ENCODE data around the gene UBQLN4.

UBQLN4 gene

DNA sequence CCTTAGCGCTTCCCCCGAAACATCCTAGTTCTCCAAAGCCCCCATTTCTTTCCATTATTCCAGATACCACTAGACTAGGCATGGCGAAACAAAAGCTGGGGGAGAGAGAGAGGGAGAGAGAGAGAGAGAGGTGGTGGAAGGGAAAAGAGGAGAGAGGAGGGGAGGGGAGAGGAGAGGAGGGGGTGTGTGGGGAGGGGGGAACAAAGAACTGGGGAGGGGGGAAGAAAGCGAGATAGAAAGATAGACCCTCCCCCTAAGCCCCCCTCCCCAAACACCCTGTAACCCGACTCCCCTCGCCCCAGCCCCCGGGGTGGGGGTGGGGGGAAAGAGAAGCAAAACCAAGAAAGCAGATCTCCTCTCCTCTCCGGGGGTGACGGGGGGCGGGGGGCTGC lies 28.3 kb upstream of the UBQLN4 start:
- no peak for TF ChIP-seq CREB1 (IDR thresholded peaks at IDR 0.05; ENCODE audit: low read depth)
- TF ChIP-seq YY1 (IDR thresholded peaks at IDR 0.05; ENCODE audit: low read depth) = no peak
- TF ChIP-seq EGR1 (IDR thresholded peaks at IDR 0.05) = no peak
- no peak for TF ChIP-seq RAD21 (IDR thresholded peaks at IDR 0.05; ENCODE audit: low read depth)

GRCh38 chr1:156081180-156081916 lies 27.8 kb upstream of the UBQLN4 start:
- TF ChIP-seq EGR1 (IDR thresholded peaks at IDR 0.05) (no peak), CREB1 (IDR thresholded peaks at IDR 0.05; ENCODE audit: low read depth) (no peak), FOXM1 (IDR thresholded peaks at IDR 0.05; ENCODE audit: borderline replicate concordance, low read depth) (no peak), TAF1 (IDR thresholded peaks at IDR 0.05; ENCODE audit: low read depth) (no peak), YY1 (IDR thresholded peaks at IDR 0.05; ENCODE audit: low read depth) (no peak), ZBTB7A (IDR thresholded peaks at IDR 0.05; ENCODE audit: low read depth) (no peak), TEAD4 (IDR thresholded peaks at IDR 0.05) (no peak), RAD21 (IDR thresholded peaks at IDR 0.05; ENCODE audit: low read depth) (no peak)
- TF ChIP-seq, protein P1, sequence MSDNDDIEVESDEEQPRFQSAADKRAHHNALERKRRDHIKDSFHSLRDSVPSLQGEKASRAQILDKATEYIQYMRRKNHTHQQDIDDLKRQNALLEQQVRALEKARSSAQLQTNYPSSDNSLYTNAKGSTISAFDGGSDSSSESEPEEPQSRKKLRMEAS (IDR thresholded peaks at IDR 0.05) = peak; percentile 80

GRCh38 chr1:156080863-156081179 lies 27.2 kb upstream of the UBQLN4 start:
- no peak for TF ChIP-seq EGR1 (IDR thresholded peaks at IDR 0.05)
- no peak for TF ChIP-seq YY1 (IDR thresholded peaks at IDR 0.05; ENCODE audit: low read depth)

DNA sequence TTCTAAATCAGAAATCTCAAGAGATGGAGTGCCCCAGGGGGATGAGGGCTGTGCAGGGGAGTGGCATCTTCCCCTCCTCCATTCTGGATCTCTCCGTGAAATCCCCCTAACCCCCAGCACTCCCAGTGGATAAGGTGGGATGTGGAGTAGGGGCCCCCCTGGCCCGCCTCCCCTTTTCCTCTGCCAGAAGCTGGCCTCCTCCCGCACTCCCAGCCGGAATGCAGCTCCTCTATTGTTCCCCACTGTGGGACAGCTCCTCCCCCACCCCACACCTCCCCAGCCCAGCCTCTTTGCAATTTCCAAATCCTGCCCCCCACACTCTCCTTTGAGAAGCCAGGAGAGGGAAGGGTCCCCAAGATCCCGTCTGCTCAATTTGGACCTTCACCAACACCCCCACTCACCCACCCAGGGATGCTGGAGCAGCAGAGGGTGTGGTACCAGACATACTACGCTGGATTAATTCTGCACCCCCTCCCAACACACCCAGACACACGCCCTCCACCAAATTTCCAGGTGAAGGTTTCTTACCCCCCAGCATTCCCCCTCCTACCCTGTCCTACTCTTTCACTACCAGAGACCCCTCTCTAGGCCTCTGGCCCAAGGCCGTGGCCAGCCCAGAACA lies 26.8 kb upstream of the UBQLN4 start:
- no peak for TF ChIP-seq TAF1 (IDR thresholded peaks at IDR 0.05; ENCODE audit: low read depth)
- TF ChIP-seq NFIC (IDR thresholded peaks at IDR 0.05) = no peak
- no peak for TF ChIP-seq CREB1 (IDR thresholded peaks at IDR 0.05; ENCODE audit: low read depth)
- no peak for TF ChIP-seq RAD21 (IDR thresholded peaks at IDR 0.05; ENCODE audit: low read depth)
- TF ChIP-seq EP300 (IDR thresholded peaks at IDR 0.05; ENCODE audit: borderline replicate concordance) = no peak
- TF ChIP-seq ZBTB7A (IDR thresholded peaks at IDR 0.05; ENCODE audit: low read depth) = no peak
- no peak for TF ChIP-seq REST (IDR thresholded peaks at IDR 0.05; ENCODE audit: low read depth)
- TF ChIP-seq TEAD4 (IDR thresholded peaks at IDR 0.05) = no peak
- TF ChIP-seq, protein P2, sequence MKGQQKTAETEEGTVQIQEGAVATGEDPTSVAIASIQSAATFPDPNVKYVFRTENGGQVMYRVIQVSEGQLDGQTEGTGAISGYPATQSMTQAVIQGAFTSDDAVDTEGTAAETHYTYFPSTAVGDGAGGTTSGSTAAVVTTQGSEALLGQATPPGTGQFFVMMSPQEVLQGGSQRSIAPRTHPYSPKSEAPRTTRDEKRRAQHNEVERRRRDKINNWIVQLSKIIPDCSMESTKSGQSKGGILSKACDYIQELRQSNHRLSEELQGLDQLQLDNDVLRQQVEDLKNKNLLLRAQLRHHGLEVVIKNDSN (IDR thresholded peaks at IDR 0.05) = no peak
- TF ChIP-seq TCF12 (IDR thresholded peaks at IDR 0.05; ENCODE audit: low read depth) = no peak
- TF ChIP-seq, protein P1 (IDR thresholded peaks at IDR 0.05) = no peak
- no peak for TF ChIP-seq YY1 (IDR thresholded peaks at IDR 0.05; ENCODE audit: low read depth)

DNA sequence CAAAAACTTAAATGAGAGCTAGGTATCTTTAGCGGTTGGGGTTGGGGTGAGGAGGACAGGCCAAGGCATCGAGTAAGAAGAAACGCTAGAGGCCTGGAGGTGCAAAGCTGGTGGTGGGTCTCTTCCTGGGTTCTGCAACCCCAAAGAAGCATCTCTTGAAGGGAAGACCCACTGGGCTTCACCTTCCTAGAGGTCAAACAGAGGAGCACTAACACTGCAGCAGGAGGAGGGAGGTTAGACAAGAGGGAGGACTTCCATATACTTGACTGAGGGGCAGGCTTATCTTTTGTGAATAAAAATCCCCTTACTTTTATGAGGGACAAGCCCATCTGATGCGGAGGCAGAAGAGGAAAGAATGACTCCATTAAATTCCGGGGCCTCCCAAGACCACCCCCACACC lies 26.2 kb upstream of the UBQLN4 start:
- TF ChIP-seq CEBPB (IDR thresholded peaks at IDR 0.05) (no peak), TCF12 (IDR thresholded peaks at IDR 0.05; ENCODE audit: low read depth) (no peak), REST (IDR thresholded peaks at IDR 0.05; ENCODE audit: low read depth) (no peak), FOXM1 (IDR thresholded peaks at IDR 0.05; ENCODE audit: borderline replicate concordance, low read depth) (no peak), RAD21 (IDR thresholded peaks at IDR 0.05; ENCODE audit: low read depth) (no peak), TAF1 (IDR thresholded peaks at IDR 0.05; ENCODE audit: low read depth) (no peak), NFIC (IDR thresholded peaks at IDR 0.05) (no peak)

DNA sequence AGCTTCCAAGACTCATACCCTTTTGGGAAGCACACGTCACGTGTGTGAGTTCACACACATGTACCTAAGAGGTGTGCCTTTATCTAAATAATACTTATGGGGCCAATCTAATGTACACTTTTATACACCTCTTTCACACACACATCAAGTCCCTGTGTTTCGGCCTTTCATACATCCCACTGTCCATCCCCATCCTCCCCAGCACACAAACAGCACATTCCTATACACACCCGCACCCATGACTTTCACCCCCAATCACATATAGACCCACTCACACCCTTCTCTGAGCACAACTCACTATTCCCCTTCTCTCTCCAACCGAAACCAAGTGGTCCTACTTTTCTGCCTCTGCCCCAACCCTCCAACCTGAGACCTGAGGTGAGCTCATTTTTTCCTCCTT lies 25.1 kb upstream of the UBQLN4 start:
- TF ChIP-seq YY1 (IDR thresholded peaks at IDR 0.05; ENCODE audit: low read depth) (no peak), FOXM1 (IDR thresholded peaks at IDR 0.05; ENCODE audit: borderline replicate concordance, low read depth) (no peak), RAD21 (IDR thresholded peaks at IDR 0.05; ENCODE audit: low read depth) (no peak), TEAD4 (IDR thresholded peaks at IDR 0.05) (no peak), NFIC (IDR thresholded peaks at IDR 0.05) (no peak), TCF12 (IDR thresholded peaks at IDR 0.05; ENCODE audit: low read depth) (no peak)
- TF ChIP-seq, protein P1 (IDR thresholded peaks at IDR 0.05) = no peak

DNA sequence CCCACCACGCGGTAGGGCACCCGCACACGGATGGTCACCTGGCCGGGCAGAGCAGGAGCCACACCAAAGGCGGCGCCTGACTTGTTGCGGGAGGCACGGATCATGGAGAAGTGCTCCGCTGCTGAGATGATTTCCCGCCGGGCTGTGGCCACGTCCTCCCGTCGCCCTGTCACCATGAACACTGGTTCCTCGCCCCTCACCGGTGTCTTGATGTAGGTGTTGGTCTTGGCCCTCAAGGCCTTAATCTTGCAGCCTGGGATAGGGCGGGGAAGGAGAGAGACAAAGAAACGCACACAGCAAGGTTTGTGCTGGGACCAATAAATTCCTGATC lies 23.8 kb upstream of the UBQLN4 start:
- TF ChIP-seq TCF12 (IDR thresholded peaks at IDR 0.05; ENCODE audit: low read depth) (no peak), CREB1 (IDR thresholded peaks at IDR 0.05; ENCODE audit: low read depth) (no peak), RAD21 (IDR thresholded peaks at IDR 0.05; ENCODE audit: low read depth) (no peak), NFIC (IDR thresholded peaks at IDR 0.05) (no peak), EGR1 (IDR thresholded peaks at IDR 0.05) (no peak), TAF1 (IDR thresholded peaks at IDR 0.05; ENCODE audit: low read depth) (no peak), FOXM1 (IDR thresholded peaks at IDR 0.05; ENCODE audit: borderline replicate concordance, low read depth) (no peak), REST (IDR thresholded peaks at IDR 0.05; ENCODE audit: low read depth) (no peak)
- TF ChIP-seq, protein P2 (IDR thresholded peaks at IDR 0.05) = no peak

Measured in Ishikawa (cell line).